Hepatocyte (in vitro differentiated cells): ENCODE data around the gene EHBP1L1. TPM values are rescaled to one million over a fixed set of nuclear protein-coding genes. Genes with fewer than 3 reads are reported as not detected.

Source experiments
- DNase-seq: peaks from one replicate; pipeline ENCODE4 v3.0.0-alpha.2; 2016; ENCODE audit warnings: low spot score
- H2AFZ ChIP-seq: fragments of 200-600 bp; sonication (generic); 2 replicates; pipeline ENCODE4 v1.6.0; 2016; ENCODE audit warnings: antibody characterized with exemption, mild to moderate bottlenecking
- H3K27ac ChIP-seq: fragments of 200-600 bp; sonication (generic); 2 replicates; pipeline ENCODE4 v1.5.1; 2016; ENCODE audit warnings: mild to moderate bottlenecking
- H3K27me3 ChIP-seq: fragments of 200-600 bp; sonication (generic); 2 replicates; pipeline ENCODE4 v1.6.1; 2016
- H3K36me3 ChIP-seq: fragments of 200-600 bp; sonication (generic); replicated peaks from 2 replicates; pipeline ENCODE4 v1.5.1; 2016; ENCODE audit warnings: low read depth; ENCODE audit not compliant: insufficient read depth
- H3K4me1 ChIP-seq: fragments of 200-600 bp; sonication (generic); 2 replicates; pipeline ENCODE4 v1.5.1; 2016; ENCODE audit warnings: mild to moderate bottlenecking, moderate library complexity; ENCODE audit not compliant: insufficient read depth
- H3K4me2 ChIP-seq: fragments of 200-600 bp; sonication (generic); 2 replicates; pipeline ENCODE4 v1.6.0; 2016
- H3K4me3 ChIP-seq: fragments of 200-600 bp; sonication (generic); 2 replicates; pipeline ENCODE4 v1.5.1; 2016; ENCODE audit warnings: mild to moderate bottlenecking
- H3K79me2 ChIP-seq: fragments of 200-600 bp; sonication (generic); 2 replicates; pipeline ENCODE4 v1.6.0; 2017; ENCODE audit warnings: mild to moderate bottlenecking
- H3K9me2 ChIP-seq: fragments of 200-600 bp; sonication (generic); replicated peaks from 2 replicates; pipeline ENCODE4 v1.6.0; 2017; ENCODE audit warnings: mild to moderate bottlenecking; ENCODE audit not compliant: insufficient read depth
- H3K9me3 ChIP-seq: fragments of 200-600 bp; sonication (generic); 2 replicates; pipeline ENCODE4 v1.5.1; 2016; ENCODE audit warnings: low read depth, mild to moderate bottlenecking
- H4K20me1 ChIP-seq: fragments of 200-600 bp; sonication (generic); 2 replicates; pipeline ENCODE4 v1.6.0; 2016; ENCODE audit warnings: mild to moderate bottlenecking; ENCODE audit not compliant: insufficient read depth, poor library complexity, severe bottlenecking
- CTCF ChIP-seq: fragments of 200-600 bp; sonication (generic); IDR thresholded peaks from 2 replicates; pipeline ENCODE4 v1.5.1; 2016; ENCODE audit warnings: antibody characterized with exemption, mild to moderate bottlenecking; ENCODE audit not compliant: poor library complexity
- EZH2 ChIP-seq: fragments of 200-600 bp; sonication (generic); IDR thresholded peaks from 2 replicates; pipeline ENCODE4 v1.6.1; 2016; ENCODE audit warnings: antibody characterized with exemption, mild to moderate bottlenecking, borderline replicate concordance
- EZH2phosphoT487 ChIP-seq: fragments of 200-600 bp; sonication (generic); IDR thresholded peaks from one replicate; pipeline ENCODE4 v1.6.1; 2018; ENCODE audit warnings: antibody characterized with exemption, mild to moderate bottlenecking, low read depth, moderate library complexity; ENCODE audit not compliant: unreplicated experiment, severe bottlenecking
- WGBS: methylation state at CpG from one replicate; pipeline ENCODE4 v1.1.6; 2016; ENCODE audit warnings: low lambda C conversion rate; ENCODE audit errors: missing lambda C conversion rate; 5-methylcytosine and 5-hydroxymethylcytosine counted together
- polyA plus RNA-seq: library from polyadenylated mRNA; unstranded; fragments of >200 nt; fragmentation: Nextera tagmentation; extraction: Ambion mirVana; gene quantifications from 2 replicates; pipeline ENCODE4 v1.2.1, GENCODE V29; 2016
- total RNA-seq: library from RNA; depleted of rRNA; stranded (reverse); fragments of >200 nt; gene quantifications from 2 replicates; pipeline ENCODE4 v1.2.3, GENCODE V29; 2014

Gene EHBP1L1
- total and polyA plus RNA-seq, 2 experiments from 2014 or later, result 12.5 to 20.9 TPM

DNA sequence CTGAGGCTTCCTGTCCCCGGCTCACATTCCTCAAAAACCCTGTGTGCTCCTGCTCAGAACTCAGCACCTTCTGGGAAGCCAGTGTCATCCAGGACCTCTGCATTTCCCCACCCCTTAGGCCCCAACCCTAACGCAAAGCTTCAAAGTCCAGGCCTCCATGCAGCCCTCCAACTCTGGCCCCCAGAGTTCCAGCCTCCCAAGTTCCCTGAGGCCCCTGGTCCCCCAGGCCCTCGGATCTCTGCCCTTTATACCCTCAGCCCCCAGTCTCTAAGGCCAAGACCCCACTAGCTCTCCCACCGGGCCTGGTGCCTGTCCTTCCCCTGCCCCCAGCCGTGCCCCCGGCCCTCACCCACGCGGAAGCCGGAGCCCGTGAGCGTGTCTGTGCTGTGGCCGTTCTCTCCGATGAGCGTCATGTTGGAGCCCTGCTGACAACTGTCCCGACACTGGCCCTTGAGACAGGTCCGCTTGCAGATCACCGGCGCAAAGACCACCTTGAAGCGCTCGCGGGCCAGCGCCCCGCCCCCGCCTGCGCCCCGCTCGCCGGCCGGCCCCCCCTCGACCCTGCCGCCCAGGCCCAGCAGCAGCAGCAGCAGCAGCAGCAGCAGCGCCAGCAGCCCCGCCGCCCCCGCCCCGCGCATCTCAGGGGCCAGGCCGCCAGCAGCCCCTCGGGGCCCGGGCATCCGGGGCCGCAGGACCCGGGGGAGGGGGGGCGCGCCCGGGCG lies 18.4 kb upstream of the EHBP1L1 start:
- Histone ChIP-seq H2AFZ (peak overlapping the region; percentile 36), H3K36me3 (no peaks in the 10 kb centered on the region), H3K4me2 (peak overlapping the region; percentile 96), H3K9me3 (no peaks in the 10 kb centered on the region), H3K27ac (peak overlapping the region; percentile 98), H3K9me2 (no peaks in the 10 kb centered on the region), H3K4me1 (peaks cover 59% of the 10 kb centered on the region), H3K27me3 (no peaks in the 10 kb centered on the region), H4K20me1 (no peaks in the 10 kb centered on the region), H3K79me2 (peaks cover 29% of the 10 kb centered on the region), H3K4me3 (peak overlapping the region; percentile 60)
- WGBS, result 6% methylated on average over 9 of the region's 47 CpGs
- TF ChIP-seq EZH2phosphoT487, result no peak
- TF ChIP-seq EZH2, result no peak
- TF ChIP-seq CTCF, result no peak
- DNase-seq, result no peak

DNA sequence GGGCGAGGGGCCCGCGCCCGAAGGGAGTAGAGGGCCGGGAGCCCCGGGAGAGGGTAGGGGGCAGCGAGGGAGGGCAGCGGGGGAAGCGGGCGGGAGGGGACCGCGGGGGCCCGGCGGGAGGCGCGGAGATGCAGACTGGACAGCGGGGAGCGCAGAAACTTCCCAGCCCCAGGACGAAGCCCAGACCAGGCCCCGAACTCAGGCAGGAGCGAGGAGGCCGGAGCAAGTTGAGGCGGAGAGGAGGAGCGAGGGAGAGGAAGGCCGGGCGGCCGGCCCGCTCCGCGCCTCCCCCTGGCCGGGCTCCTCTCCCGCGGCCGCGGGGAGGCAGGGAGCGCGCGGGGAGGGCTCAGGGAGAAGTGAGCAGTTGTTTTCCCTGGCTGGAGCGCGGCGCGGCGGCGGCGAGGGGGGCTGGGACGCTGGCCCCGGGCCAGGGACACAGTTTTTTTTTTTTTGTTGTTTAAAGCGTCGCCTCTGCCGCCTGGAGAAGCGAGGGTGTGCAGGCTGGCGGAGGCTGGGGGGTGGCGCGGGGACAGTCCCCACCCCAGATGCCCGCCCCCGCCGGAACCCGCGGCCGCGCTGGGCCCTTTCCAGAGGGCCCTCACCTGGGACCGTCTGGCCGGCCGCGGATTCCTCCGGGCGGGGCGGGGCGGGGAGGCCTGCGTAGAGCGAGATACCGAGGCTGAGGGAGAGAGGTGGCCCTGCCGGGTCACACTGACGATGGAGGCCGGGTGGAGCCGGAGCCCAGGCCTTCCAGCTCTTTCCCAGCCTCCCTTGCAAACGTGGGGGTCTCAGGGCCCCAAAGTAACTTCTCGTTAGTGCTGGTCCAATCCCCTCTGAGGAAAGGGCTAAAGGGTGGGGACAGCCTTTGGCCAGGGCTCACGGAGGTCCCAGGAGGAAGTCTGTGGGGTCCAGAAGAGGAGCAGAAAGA lies 17.6 kb upstream of the EHBP1L1 start, which contains the start of gene LTBP3:
Gene LTBP3, minus strand, starts transcription at position 358 of the 928 bp plus-strand sequence. CDS start 400 bp downstream, outside the sequence.
- TF ChIP-seq CTCF (no peak), EZH2 (no peak), EZH2phosphoT487 (no peak)
- Histone ChIP-seq H3K9me3 (no peaks in the 10 kb centered on the region), H3K4me2 (peak within 1 kb of the TSS; percentile 96), H3K27me3 (no peaks in the 10 kb centered on the region), H3K4me1 (peaks cover 59% of the 10 kb centered on the region), H3K79me2 (peaks cover 29% of the 10 kb centered on the region), H3K27ac (peak within 1 kb of the TSS; percentile 98), H3K4me3 (peak within 1 kb of the TSS; percentile 60), H3K9me2 (no peaks in the 10 kb centered on the region), H3K36me3 (no peaks in the 10 kb centered on the region), H4K20me1 (no peaks in the 10 kb centered on the region), H2AFZ (peak within 1 kb of the TSS; percentile 36)
- DNase-seq, result peak; percentile 89
- WGBS, result 2% methylated on average over 22 of the region's 79 CpGs

GRCh38 chr11:65558930-65559509 lies 16.8 kb upstream of the EHBP1L1 start:
- H3K4me3 ChIP-seq, result peak overlapping the region; percentile 60
- WGBS, result 65% methylated on average over 18 of the region's 19 CpGs

More at GRCh38 chr11:65558930-65559509, 16.8 kb upstream of the EHBP1L1 start:
- H3K9me3 ChIP-seq, result no peaks in the 10 kb centered on the region
- no peaks in the 10 kb centered on the region for H3K27me3 ChIP-seq
- peak overlapping the region; percentile 7 for H2AFZ ChIP-seq
- H3K36me3 ChIP-seq, result no peaks in the 10 kb centered on the region
- no peaks in the 10 kb centered on the region for H3K9me2 ChIP-seq
- H3K4me1 ChIP-seq, result peaks cover 52% of the 10 kb centered on the region
- peak overlapping the region; percentile 98 for H3K27ac ChIP-seq
- TF ChIP-seq EZH2 (no peak), EZH2phosphoT487 (no peak), CTCF (no peak)
- DNase-seq, result peak; percentile 72
- H3K4me2 ChIP-seq, result peak overlapping the region; percentile 96
- H4K20me1 ChIP-seq, result no peaks in the 10 kb centered on the region
- peaks cover 28% of the 10 kb centered on the region for H3K79me2 ChIP-seq
